GM12878 (cell line): ENCODE results near the gene PGAM1. TPM values are rescaled to one million over a fixed set of nuclear protein-coding genes. Genes with fewer than 3 reads are reported as not detected.

Source experiments
- ATAC-seq: fragments of 200-7000 bp; cut with Tn5 transposase; 3 replicates; pipeline ENCODE4 v1.9.1; 2020; ENCODE audit warnings: mild to moderate bottlenecking, moderate library complexity
- BruUV-seq: library from RNA; stranded (reverse); fragments of 400-500 nt; replicated peaks from 2 replicates; lab custom pipeline; 2021; lab: Mats Ljungman, UMichigan
- CTCF ChIA-PET: fragments of 300-600 bp; sonication (Branson Sonifier 250); formaldehyde crosslinking; extraction: SDS; loops from one replicate; lab custom pipeline; 2021; ENCODE audit warnings: inconsistent platforms; lab: Yijun Ruan, JAX
- POLR2A ChIA-PET: fragments of 350-600 bp; formaldehyde crosslinking; extraction: SDS; loops from one replicate; lab custom pipeline; 2021; ENCODE audit warnings: inconsistent platforms; lab: Charles Lee
- RAD21 ChIA-PET: fragments of 300-600 bp; sonication (Branson Sonifier 250); formaldehyde crosslinking; loops from one replicate; lab custom pipeline; 2023; ENCODE audit warnings: antibody characterized with exemption; ENCODE audit not compliant: unreplicated experiment; lab: Charles Lee
- SMC1A ChIA-PET: fragments of 300-600 bp; sonication (Branson Sonifier 250); formaldehyde crosslinking; loops from one replicate; lab custom pipeline; 2023; ENCODE audit not compliant: unreplicated experiment, uncharacterized antibody; lab: Charles Lee
- DNase-seq: peaks from one replicate; pipeline ENCODE4 v3.0.0-alpha.2; 2011; ENCODE audit warnings: low read depth, low spot score
- FAIRE-seq: peaks from 3 replicates; lab custom pipeline; 2011; peaks lifted over from hg19 to GRCh38; lab: Jason Lieb, UNC
- H2AFZ ChIP-seq: 2 replicates; pipeline ENCODE4 v1.6.0; 2011; ENCODE audit warnings: low read depth, low read length, control low read depth; ENCODE audit not compliant: control insufficient read depth
- H3K27ac ChIP-seq: 2 replicates; pipeline ENCODE4 v1.5.1; 2011; ENCODE audit warnings: control low read depth; ENCODE audit not compliant: control insufficient read depth, insufficient read depth
- H3K27me3 ChIP-seq, 2 experiments: replicated peaks in 1 of 2; 2 replicates each; pipeline versions ENCODE4 v1.6.0 to v1.6.1; 2011; ENCODE audit warnings: low read length in 1 of 2; ENCODE audit not compliant: control insufficient read depth in 2 of 2, insufficient read depth in 2 of 2
- H3K36me3 ChIP-seq, 2 experiments: 2 replicates each; pipeline ENCODE4 v1.5.1; 2011; ENCODE audit warnings: low read length in 1 of 2; ENCODE audit not compliant: control insufficient read depth in 2 of 2, insufficient read depth in 2 of 2
- H3K4me1 ChIP-seq: 2 replicates; pipeline ENCODE4 v1.6.1; 2011; ENCODE audit warnings: mild to moderate bottlenecking, low read length, moderate library complexity, mixed read lengths; ENCODE audit not compliant: control insufficient read depth, insufficient read depth
- H3K4me2 ChIP-seq: 2 replicates; pipeline ENCODE4 v1.6.0; 2011; ENCODE audit warnings: control low read depth; ENCODE audit not compliant: control insufficient read depth, insufficient read depth
- H3K4me3 ChIP-seq: fragments of 200-600 bp; sonication (generic); 2 replicates; pipeline ENCODE4 v1.5.1; 2016
- H3K79me2 ChIP-seq: 2 replicates; pipeline ENCODE4 v1.6.0; 2011; ENCODE audit warnings: low read length; ENCODE audit not compliant: control insufficient read depth, insufficient read depth
- H3K9ac ChIP-seq: 2 replicates; pipeline ENCODE4 v1.8.0; 2011; ENCODE audit warnings: low read length, control low read depth, mixed read lengths; ENCODE audit not compliant: control insufficient read depth, insufficient read depth
- H3K9me3 ChIP-seq: replicated peaks from 3 replicates; pipeline ENCODE4 v1.5.1; 2011; ENCODE audit warnings: mild to moderate bottlenecking, low read length; ENCODE audit not compliant: control insufficient read depth, insufficient read depth
- H4K20me1 ChIP-seq: 2 replicates; pipeline ENCODE4 v1.6.0; 2011; ENCODE audit not compliant: control insufficient read depth, insufficient read depth
- GATAD2B ChIP-seq: fragments of 450-650 bp; conservative IDR thresholded peaks from 2 replicates; pipeline ENCODE4 v1.6.1; 2017; ENCODE audit warnings: low read depth, mild to moderate bottlenecking, moderate library complexity
- POLR2A ChIP-seq: IDR thresholded peaks from 2 replicates; pipeline ENCODE4 v1.6.1; 2011; ENCODE audit warnings: low read depth, mild to moderate bottlenecking, low read length
- RUNX3 ChIP-seq: IDR thresholded peaks from 2 replicates; pipeline ENCODE4 v1.6.1; 2012; ENCODE audit warnings: low read length, inconsistent platforms
- WGBS: methylation state at CpG from one replicate; pipeline ENCODE4 v1.1.6; 2016; ENCODE audit warnings: low lambda C conversion rate; ENCODE audit not compliant: insufficient replicate concordance, insufficient coverage; ENCODE audit errors: missing lambda C conversion rate; 5-methylcytosine and 5-hydroxymethylcytosine counted together
- in situ Hi-C: fragments of 300-500 bp; cut with MboI; formaldehyde crosslinking; loops from 9 replicates; pipeline ENCODE4 v1.14.3; 2018; ENCODE audit warnings: mixed read lengths
- intact Hi-C: fragments of 100-400 bp; cut with micrococcal nuclease; formaldehyde crosslinking; loops from one replicate; pipeline ENCODE4 v1.14.2; 2022; ENCODE audit not compliant: unreplicated experiment
- polyA plus RNA-seq, 11 experiments: library from polyadenylated mRNA; depleted of rRNA in 4 of 11; unstranded in 6 of 11; stranded (reverse) in 5 of 11; fragments of >200 nt; fragmentation: Nextera tagmentation in 4 of 11; fragmentation: Illumina TruSeq in 1 of 11; extraction: Ambion mirVana in 4 of 11; extraction: Trizol in 1 of 11; gene quantifications; 1 replicate in 1 of 11; 2 replicates in 10 of 11; pipeline versions ENCODE4 v1.2.1 to v1.2.3, GENCODE V29; 2011 to 2016; ENCODE audit warnings: inconsistent platforms in 2 of 11, missing spikeins in 2 of 11, low read depth in 1 of 11
- total RNA-seq, 4 experiments: library from RNA; depleted of rRNA in 3 of 4; stranded (reverse); fragments of >200 nt in 3 of 4; fragmentation: Illumina TruSeq in 1 of 4; extraction: Trizol in 1 of 4; gene quantifications; 2 replicates each; pipeline versions ENCODE4 v1.2.1 to v1.2.3, GENCODE V29; 2013 to 2021

PGAM1 gene
- total and polyA plus RNA-seq, 10 of the 15 experiments (the other 5 are each of a cell fraction or from before 2014, with no cell fraction given) = 115 to 1,362 (median 744) TPM

DNA sequence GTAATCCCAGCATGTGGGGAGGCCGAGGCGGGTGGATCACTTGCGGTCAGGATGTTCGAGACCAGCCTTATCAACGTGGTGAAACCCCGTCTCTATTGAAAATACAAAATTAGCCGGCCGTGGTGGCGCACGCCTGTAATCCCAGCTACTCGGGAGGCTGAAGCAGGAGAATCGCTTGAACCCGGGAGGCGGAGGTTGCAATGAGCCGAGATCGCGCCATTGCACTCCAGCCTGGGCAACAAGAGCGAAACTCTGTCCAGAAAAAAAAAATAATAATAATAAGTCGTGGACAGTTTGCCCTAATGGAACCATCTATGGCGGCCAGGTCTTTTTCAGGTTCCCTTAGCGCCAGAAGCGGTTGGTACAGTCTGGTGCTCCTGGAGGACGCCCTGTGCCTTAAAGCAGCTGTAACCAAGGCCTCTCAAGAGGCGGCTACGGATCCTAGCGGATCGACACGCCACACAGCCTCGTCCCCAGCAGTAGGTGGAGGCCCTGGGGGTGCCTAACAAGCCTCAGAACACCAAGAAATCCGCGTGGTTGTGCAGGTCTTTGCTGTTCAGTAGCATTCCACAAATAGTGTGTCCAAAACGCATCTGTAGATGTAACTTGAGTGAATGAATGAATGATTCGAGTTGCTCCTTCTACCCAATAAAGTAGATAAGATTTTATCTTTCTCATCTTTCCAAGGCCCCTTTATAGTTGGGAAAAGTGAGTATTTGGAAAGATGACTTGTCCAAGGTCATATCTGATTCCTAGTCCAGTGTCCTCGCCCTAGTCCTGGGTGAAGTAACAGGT, 982 bp downstream of the PGAM1 start:
- peak overlapping the region; percentile 78 for H3K4me2 ChIP-seq
- in situ Hi-C loops = no loop called here
- peaks cover 58% of the 10 kb centered on the region for H3K79me2 ChIP-seq
- no peaks in the 10 kb centered on the region for H3K27me3 ChIP-seq
- peaks cover 5 to 19% of the 10 kb centered on the region in 2 experiments; a peak in 3 of 4 replicates for H3K36me3 ChIP-seq
- under 1% methylated on average over 34 of the region's 34 CpGs for WGBS
- ChIA-PET CTCF (interaction anchor here (1.3 to 1.9 kb wide), 2 partner anchors 19 to 79 kb away, joined by 3 to 10 read pairs; no protein-coding TSS in a partner anchor), SMC1A (interaction anchor here (0.8 to 2.1 kb wide), 3 partner anchors 12 to 26 kb away, joined by 3 to 12 read pairs (median 5); partner anchors contain the start of gene RRP12), POLR2A (interaction anchor here (0.7 to 2.6 kb wide), 6 partner anchors 11 to 309 kb away, joined by 3 to 9 read pairs (median 4); partner anchors contain the start of gene RRP12), RAD21 (interaction anchor here (1.4 to 1.9 kb wide), 2 partner anchors 14 to 20 kb away, joined by 3 to 4 read pairs; no protein-coding TSS in a partner anchor)
- peak overlapping the region; percentile 92 for H3K4me3 ChIP-seq
- peaks cover 18% of the 10 kb centered on the region for H3K4me1 ChIP-seq
- H4K20me1 ChIP-seq = peaks cover 8% of the 10 kb centered on the region; the same call in 1 of the 2 replicates
- BruUV-seq = no TSS peak
- intact Hi-C loops = loop anchor here (2.0 to 5.0 kb wide), 2 partner anchors 20 to 70 kb away; partner anchors contain the start of genes MMS19 and UBTD1
- H3K27ac ChIP-seq = peak overlapping the region; percentile 95
- H2AFZ ChIP-seq = no peak overlapping the region
- DNase-seq (no peak), FAIRE-seq (no peak), ATAC-seq (peak; percentile 38)
- no peaks in the 10 kb centered on the region for H3K9me3 ChIP-seq
- TF ChIP-seq RUNX3 (peak; percentile 28; the same call in 1 of the 2 replicates), GATAD2B (no peak), POLR2A (peak; percentile 41)
- peak overlapping the region; percentile 89 for H3K9ac ChIP-seq
